Measurements from ENCODE around the gene CMTM4. TPM values are rescaled to one million over a fixed set of nuclear protein-coding genes. Genes with fewer than 3 reads are reported as not detected.
"Not testable (repeated sequence)": the region's sequence is repeated elsewhere in the genome, so short reads cannot be mapped to it uniquely, and the experiment has no call there.

CMTM4 gene
- total RNA-seq, 1 donor from 2014 or later: 11.3 TPM

DNA sequence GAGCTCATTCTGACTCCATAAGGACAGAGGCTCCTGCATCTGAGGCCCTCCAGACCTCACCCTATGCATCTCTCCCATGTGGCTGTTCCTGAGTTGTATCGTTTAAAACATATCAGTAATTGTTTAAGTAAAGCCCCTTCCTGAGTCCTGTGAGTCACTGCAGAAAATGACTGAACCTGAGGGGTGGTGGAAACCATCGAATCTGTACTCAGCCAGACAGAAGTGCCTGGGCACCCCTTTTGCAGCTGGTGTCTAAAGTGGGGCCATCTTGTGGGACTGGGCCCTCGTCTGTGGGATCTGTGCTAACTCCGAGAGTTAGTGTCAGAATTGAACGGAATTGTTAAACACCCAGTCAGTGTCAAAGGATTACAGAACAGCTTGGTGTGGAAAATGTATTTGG lies 66.7 kb downstream of the CMTM4 start:
- no peak for DNase-seq

DNA sequence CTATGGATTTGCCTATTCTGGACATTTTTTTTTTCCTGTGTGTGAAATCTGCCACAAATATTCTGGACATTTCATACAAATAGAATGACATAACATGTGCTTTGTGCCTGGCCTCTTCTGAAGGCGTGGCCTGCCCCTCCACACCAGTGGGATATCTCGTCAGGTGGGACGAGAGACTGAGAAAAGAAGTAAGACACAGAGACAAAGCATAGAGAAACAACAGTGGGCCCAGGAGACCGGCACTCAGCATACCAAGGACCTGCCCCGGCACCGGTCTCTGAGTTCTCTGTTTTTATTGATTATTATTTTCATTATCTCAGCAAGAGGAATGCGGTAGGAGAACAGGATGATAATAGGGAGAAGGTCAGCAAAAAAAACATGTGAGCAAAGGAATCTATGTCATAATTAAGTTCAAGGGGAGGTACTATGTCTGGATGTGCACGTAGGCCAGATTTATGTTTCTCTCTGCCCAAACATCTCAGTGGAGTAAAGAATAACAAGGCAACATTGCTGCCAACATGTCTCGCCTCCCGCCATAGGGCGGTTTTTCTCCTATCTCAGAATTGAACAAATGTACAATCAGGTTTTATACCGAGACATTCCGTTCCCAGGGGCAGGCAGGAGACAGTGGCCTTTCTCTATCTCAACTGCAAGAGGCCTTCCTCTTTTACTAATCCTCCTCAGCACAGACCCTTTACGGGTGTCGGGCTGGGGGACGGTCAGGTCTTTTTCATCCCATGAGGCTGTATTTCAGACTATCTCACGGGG lies 68.7 kb downstream of the CMTM4 start:
- H3K4me3 ChIP-seq; H3K4me1 ChIP-seq; H3K36me3 ChIP-seq; H3K27me3 ChIP-seq (ENCODE audit: low read depth); H3K27ac ChIP-seq (replicated peaks); DNase-seq; intact Hi-C loops (cut with micrococcal nuclease); H3K9me3 ChIP-seq (replicated peaks): not testable (repeated sequence)

More for the DNA sequence above, 66.7 kb downstream of the CMTM4 start:
- no peaks in the 10 kb centered on the region for H3K9me3 ChIP-seq (replicated peaks)
- no peak overlapping the region for H3K27ac ChIP-seq (replicated peaks)
- H3K4me3 ChIP-seq: no peak overlapping the region
- no peaks in the 10 kb centered on the region for H3K4me1 ChIP-seq
- intact Hi-C loops (cut with micrococcal nuclease): no loop called here
- no peaks in the 10 kb centered on the region for H3K27me3 ChIP-seq (ENCODE audit: low read depth)
- TF ChIP-seq, protein P1, sequence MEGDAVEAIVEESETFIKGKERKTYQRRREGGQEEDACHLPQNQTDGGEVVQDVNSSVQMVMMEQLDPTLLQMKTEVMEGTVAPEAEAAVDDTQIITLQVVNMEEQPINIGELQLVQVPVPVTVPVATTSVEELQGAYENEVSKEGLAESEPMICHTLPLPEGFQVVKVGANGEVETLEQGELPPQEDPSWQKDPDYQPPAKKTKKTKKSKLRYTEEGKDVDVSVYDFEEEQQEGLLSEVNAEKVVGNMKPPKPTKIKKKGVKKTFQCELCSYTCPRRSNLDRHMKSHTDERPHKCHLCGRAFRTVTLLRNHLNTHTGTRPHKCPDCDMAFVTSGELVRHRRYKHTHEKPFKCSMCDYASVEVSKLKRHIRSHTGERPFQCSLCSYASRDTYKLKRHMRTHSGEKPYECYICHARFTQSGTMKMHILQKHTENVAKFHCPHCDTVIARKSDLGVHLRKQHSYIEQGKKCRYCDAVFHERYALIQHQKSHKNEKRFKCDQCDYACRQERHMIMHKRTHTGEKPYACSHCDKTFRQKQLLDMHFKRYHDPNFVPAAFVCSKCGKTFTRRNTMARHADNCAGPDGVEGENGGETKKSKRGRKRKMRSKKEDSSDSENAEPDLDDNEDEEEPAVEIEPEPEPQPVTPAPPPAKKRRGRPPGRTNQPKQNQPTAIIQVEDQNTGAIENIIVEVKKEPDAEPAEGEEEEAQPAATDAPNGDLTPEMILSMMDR (IDR thresholded peaks at IDR 0.05; ENCODE audit: borderline replicate concordance): no peak
- no peaks in the 10 kb centered on the region for H3K36me3 ChIP-seq

DNA sequence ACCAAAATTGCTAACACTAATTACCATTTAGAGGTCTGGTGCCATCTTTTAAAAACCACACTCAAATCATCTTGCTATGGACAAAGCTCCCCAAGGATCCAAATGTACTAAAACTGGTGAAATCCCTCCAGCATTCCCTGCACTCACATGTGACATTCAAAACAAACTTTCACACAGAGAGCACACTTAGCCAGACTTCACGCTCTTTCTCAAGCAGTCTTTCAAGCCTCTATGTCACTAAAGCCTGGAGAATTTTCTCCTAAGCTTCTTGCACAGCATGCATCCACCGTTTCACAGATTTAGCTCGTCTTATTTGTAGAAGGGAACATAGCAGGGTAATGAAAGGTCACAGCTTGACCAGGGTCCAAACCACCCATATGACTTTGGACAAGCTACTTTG lies 72.8 kb downstream of the CMTM4 start:
- Histone ChIP-seq H3K9me3 (replicated peaks) (no peaks in the 10 kb centered on the region), H3K4me1 (peaks cover 27% of the 10 kb centered on the region), H3K36me3 (peaks cover 11% of the 10 kb centered on the region), H3K4me3 (no peak overlapping the region), H3K27me3 (ENCODE audit: low read depth) (no peaks in the 10 kb centered on the region), H3K27ac (replicated peaks) (no peak overlapping the region)
- no peak for DNase-seq
- TF ChIP-seq, protein P1 (IDR thresholded peaks at IDR 0.05; ENCODE audit: borderline replicate concordance): no peak
- intact Hi-C loops (cut with micrococcal nuclease): no loop called here

DNA sequence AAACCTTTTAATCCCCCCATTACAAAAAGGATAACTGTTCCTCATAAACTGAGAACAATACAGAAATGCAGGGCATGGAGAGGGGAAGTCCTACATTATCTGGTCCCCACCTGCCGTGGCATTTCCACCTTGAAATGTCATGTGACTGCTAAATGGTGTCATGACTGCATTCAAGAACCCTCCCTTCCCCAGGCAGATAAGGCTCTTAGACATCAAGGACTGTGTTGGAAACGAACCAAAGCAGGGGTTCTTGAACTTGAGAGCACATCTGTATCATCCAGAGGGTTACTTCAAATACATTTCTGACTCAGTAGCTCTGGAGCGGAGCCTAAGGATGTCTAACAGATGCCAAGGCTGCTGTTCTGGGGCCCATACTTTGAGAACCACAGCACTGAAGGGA lies 73.7 kb downstream of the CMTM4 start:
- intact Hi-C loops (cut with micrococcal nuclease): no loop called here
- Histone ChIP-seq H3K4me1 (peaks cover 30% of the 10 kb centered on the region), H3K27me3 (ENCODE audit: low read depth) (no peaks in the 10 kb centered on the region), H3K36me3 (peaks cover 11% of the 10 kb centered on the region), H3K9me3 (replicated peaks) (no peaks in the 10 kb centered on the region), H3K27ac (replicated peaks) (no peak overlapping the region), H3K4me3 (no peak overlapping the region)
- no peak for DNase-seq
- TF ChIP-seq, protein P1 (IDR thresholded peaks at IDR 0.05; ENCODE audit: borderline replicate concordance): no peak

DNA sequence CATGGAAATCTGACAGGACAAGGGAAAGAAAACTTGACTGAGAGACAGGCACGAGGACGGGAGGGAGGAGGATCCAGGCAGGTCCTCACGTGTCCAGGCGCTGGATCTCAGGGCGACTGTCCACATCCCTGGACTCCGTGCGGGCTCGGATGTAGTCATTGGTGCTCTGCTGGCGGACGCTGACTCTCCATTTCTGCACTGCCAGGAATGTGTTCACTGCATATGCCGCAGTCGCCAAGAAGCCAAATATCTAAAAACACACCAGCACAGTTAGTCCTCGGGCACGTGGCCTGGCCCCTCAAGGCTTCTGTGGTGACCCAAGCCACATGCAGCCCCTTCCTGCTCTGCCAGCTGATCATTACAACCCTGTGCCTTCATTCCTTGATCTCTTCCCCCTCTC lies 74.6 kb downstream of the CMTM4 start:
- Histone ChIP-seq H3K36me3 (peaks cover 11% of the 10 kb centered on the region), H3K9me3 (replicated peaks) (no peaks in the 10 kb centered on the region), H3K4me1 (peaks cover 30% of the 10 kb centered on the region), H3K27me3 (ENCODE audit: low read depth) (no peaks in the 10 kb centered on the region), H3K4me3 (no peak overlapping the region), H3K27ac (replicated peaks) (no peak overlapping the region)
- no peak for DNase-seq
- intact Hi-C loops (cut with micrococcal nuclease): no loop called here
- TF ChIP-seq, protein P1 (IDR thresholded peaks at IDR 0.05; ENCODE audit: borderline replicate concordance): no peak

DNA sequence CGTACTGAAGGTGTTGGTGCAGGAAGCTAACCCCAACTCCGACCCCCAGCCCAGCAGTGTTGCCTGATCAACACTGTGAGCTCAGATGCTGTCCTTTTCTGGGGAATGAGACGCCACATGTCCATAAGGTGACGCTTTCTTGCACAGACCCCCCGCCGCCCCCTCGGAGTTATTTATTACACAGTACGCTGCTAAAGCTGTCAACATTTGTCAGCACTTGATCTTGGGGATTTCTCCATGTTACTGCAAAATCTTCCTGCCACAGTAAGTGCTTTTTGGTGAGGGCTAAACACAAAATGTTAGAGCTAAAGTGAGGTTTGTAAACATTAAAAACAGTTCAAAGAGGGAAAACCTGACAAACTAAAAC lies 76.1 kb downstream of the CMTM4 start:
- H3K27ac ChIP-seq (replicated peaks): no peak overlapping the region
- no peak for DNase-seq
- TF ChIP-seq, protein P1 (IDR thresholded peaks at IDR 0.05; ENCODE audit: borderline replicate concordance): no peak
- H3K4me1 ChIP-seq: peaks cover 30% of the 10 kb centered on the region
- no peak overlapping the region for H3K4me3 ChIP-seq
- no peaks in the 10 kb centered on the region for H3K9me3 ChIP-seq (replicated peaks)
- peaks cover 11% of the 10 kb centered on the region for H3K36me3 ChIP-seq
- intact Hi-C loops (cut with micrococcal nuclease): no loop called here
- no peaks in the 10 kb centered on the region for H3K27me3 ChIP-seq (ENCODE audit: low read depth)

All from left ventricle myocardium inferior (tissue), 1 donor.